Central memory CD4-positive, alpha-beta T cell (primary cell): ENCODE data around the gene BBS9.
"Not testable (repeated sequence)": the region's sequence is repeated elsewhere in the genome, so short reads cannot be mapped to it uniquely, and the experiment has no call there.

Experiments
- DNase-seq: peaks from one replicate; pipeline ENCODE4 v3.0.0; 2022

Gene BBS9

GRCh38 chr7:33509206-33509605 is 379.8 kb downstream of the BBS9 start:
- no peak for DNase-seq

- no peak for DNase-seq
These were observed 382.4 kb downstream of the BBS9 start for GRCh38 chr7:33511778-33512177.

- no peak for DNase-seq
These were observed 387.2 kb downstream of the BBS9 start for GRCh38 chr7:33516568-33516967.

- DNase-seq: no peak
These were observed 387.8 kb downstream of the BBS9 start for GRCh38 chr7:33517191-33517590.

- DNase-seq: not testable (repeated sequence)
These were observed 397.6 kb downstream of the BBS9 start for GRCh38 chr7:33527008-33527407.

GRCh38 chr7:33527613-33528012 is 398.2 kb downstream of the BBS9 start:
- not testable (repeated sequence) for DNase-seq

- no peak for DNase-seq
These were observed 399.7 kb downstream of the BBS9 start for GRCh38 chr7:33529070-33529469.

GRCh38 chr7:33530664-33531063 is 401.3 kb downstream of the BBS9 start:
- no peak for DNase-seq

GRCh38 chr7:33531888-33532287 is 402.5 kb downstream of the BBS9 start:
- DNase-seq: no peak

- DNase-seq: no peak
These were observed 405.5 kb downstream of the BBS9 start for GRCh38 chr7:33534833-33535232.

GRCh38 chr7:33535989-33536388 is 406.6 kb downstream of the BBS9 start:
- no peak for DNase-seq

GRCh38 chr7:33536398-33537103 is 407.2 kb downstream of the BBS9 start:
- DNase-seq: no peak

GRCh38 chr7:33537104-33537477 is 407.7 kb downstream of the BBS9 start:
- DNase-seq: no peak

- DNase-seq: no peak
These were observed 409.8 kb downstream of the BBS9 start for GRCh38 chr7:33539198-33539597.

GRCh38 chr7:33539659-33540400 is 410.5 kb downstream of the BBS9 start:
- DNase-seq: no peak

- no peak for DNase-seq
These were observed 418.5 kb downstream of the BBS9 start for GRCh38 chr7:33547880-33548279.

- DNase-seq: no peak
These were observed 421.0 kb downstream of the BBS9 start for GRCh38 chr7:33550363-33550762.

- no peak for DNase-seq
These were observed 421.6 kb downstream of the BBS9 start for GRCh38 chr7:33550979-33551378.

GRCh38 chr7:33554046-33554445 is 424.7 kb downstream of the BBS9 start:
- no peak for DNase-seq

GRCh38 chr7:33554576-33554975 is 425.2 kb downstream of the BBS9 start:
- DNase-seq: no peak

GRCh38 chr7:33556472-33556871 is 427.1 kb downstream of the BBS9 start:
- no peak for DNase-seq

GRCh38 chr7:33558549-33559323 is 429.4 kb downstream of the BBS9 start:
- no peak for DNase-seq

GRCh38 chr7:33559324-33559710 is 430.0 kb downstream of the BBS9 start:
- no peak for DNase-seq

GRCh38 chr7:33562996-33563395 is 433.6 kb downstream of the BBS9 start:
- no peak for DNase-seq
